GM12874 (cell line): ENCODE results near the gene IL17RB.

Source experiments
- CTCF ChIP-seq: IDR thresholded peaks from 2 replicates; pipeline ENCODE4 v1.5.1; 2011; ENCODE audit warnings: low read depth, mild to moderate bottlenecking, control low read depth, low read length, moderate library complexity; ENCODE audit not compliant: insufficient read depth

IL17RB gene

GRCh38 chr3:53820084-53820483, 26.3 kb upstream of the IL17RB start:
- no peak for TF ChIP-seq CTCF

- no peak for TF ChIP-seq CTCF
Observed at GRCh38 chr3:53820756-53821580, 25.4 kb upstream of the IL17RB start.

GRCh38 chr3:53821631-53822121, 24.7 kb upstream of the IL17RB start:
- no peak for TF ChIP-seq CTCF

GRCh38 chr3:53822331-53822741, 24.0 kb upstream of the IL17RB start:
- TF ChIP-seq CTCF, result no peak

- no peak for TF ChIP-seq CTCF
Observed at GRCh38 chr3:53823026-53823955, 23.1 kb upstream of the IL17RB start.

GRCh38 chr3:53823956-53824657, 22.3 kb upstream of the IL17RB start:
- TF ChIP-seq CTCF, result no peak

GRCh38 chr3:53824795-53825194, 21.6 kb upstream of the IL17RB start:
- TF ChIP-seq CTCF, result no peak
